NCI-H1417 (cell line): ENCODE measurements around the gene MYO1F.
A peak's percentile ranks its signal among the peaks of the same experiment; 100 is the strongest.
"Not testable (repeated sequence)": the region's sequence is repeated elsewhere in the genome, so short reads cannot be mapped to it uniquely, and the experiment has no call there.

Source experiments
- DNase-seq, 3 experiments: peaks; one replicate each; lab custom pipeline; 2025; lab: John Stamatoyannopoulos, UW

Gene MYO1F

GRCh38 chr19:8564866-8565265 lies 12.4 kb downstream of the MYO1F start:
- DNase-seq, result not testable (repeated sequence)

- DNase-seq, result no peak
These were observed 16.0 kb downstream of the MYO1F start for GRCh38 chr19:8561075-8561764.

- DNase-seq, result no peak
These were observed 18.9 kb downstream of the MYO1F start for GRCh38 chr19:8558325-8558724.

GRCh38 chr19:8557642-8558238 lies 19.5 kb downstream of the MYO1F start:
- no peak for DNase-seq

GRCh38 chr19:8553729-8554128 lies 23.5 kb downstream of the MYO1F start:
- DNase-seq, result not testable (repeated sequence)

- DNase-seq, result peak in 2 of 3 experiments; percentile 4 to 35
These were observed 24.4 kb downstream of the MYO1F start for GRCh38 chr19:8552810-8553209.

- no peak for DNase-seq
These were observed 27.2 kb downstream of the MYO1F start for GRCh38 chr19:8550070-8550469.

GRCh38 chr19:8545743-8546142 lies 31.5 kb downstream of the MYO1F start:
- no peak for DNase-seq

- no peak for DNase-seq
These were observed 33.1 kb downstream of the MYO1F start for GRCh38 chr19:8544168-8544567.

GRCh38 chr19:8539621-8540149 lies 37.6 kb downstream of the MYO1F start:
- DNase-seq, result no peak

GRCh38 chr19:8537099-8537498 lies 40.1 kb downstream of the MYO1F start:
- DNase-seq, result no peak

GRCh38 chr19:8536282-8536681 lies 41.0 kb downstream of the MYO1F start:
- no peak for DNase-seq

- no peak for DNase-seq
These were observed 45.0 kb downstream of the MYO1F start for GRCh38 chr19:8532225-8532624.

- no peak for DNase-seq
These were observed 45.8 kb downstream of the MYO1F start for GRCh38 chr19:8531470-8531869.

- no peak for DNase-seq
These were observed 47.1 kb downstream of the MYO1F start for GRCh38 chr19:8530061-8530679.

GRCh38 chr19:8529369-8530006 lies 47.8 kb downstream of the MYO1F start:
- DNase-seq, result no peak

GRCh38 chr19:8528500-8528899 lies 48.7 kb downstream of the MYO1F start:
- no peak for DNase-seq

GRCh38 chr19:8526345-8527091 lies 50.7 kb downstream of the MYO1F start:
- DNase-seq, result peak; percentile 43 to 81 (median 69)

GRCh38 chr19:8525401-8525684 lies 51.9 kb downstream of the MYO1F start:
- DNase-seq, result no peak

GRCh38 chr19:8519388-8519787 lies 57.9 kb downstream of the MYO1F start:
- no peak for DNase-seq

GRCh38 chr19:8518536-8518935 lies 58.7 kb downstream of the MYO1F start:
- no peak for DNase-seq
